Uterus (tissue), 2 donors: ENCODE results near the gene AHR.

Source experiments
- POLR2A ChIP-seq, 2 donors: fragments of 450-650 bp; IDR thresholded peaks; one replicate each; pipeline ENCODE4 v1.6.1; 2016; ENCODE audit warnings: antibody characterized with exemption in 2 of 2, mild to moderate bottlenecking in 1 of 2, moderate library complexity in 1 of 2
- TF ChIP-seq, protein P1 (sequence below), 4 experiments: fragments of 200-600 bp in 2 of 4; fragments of 450-650 bp in 2 of 4; sonication (generic) in 2 of 4; IDR thresholded peaks; one replicate each; pipeline ENCODE4 v1.5.1; 2016 to 2019; ENCODE audit warnings: antibody characterized with exemption in 4 of 4, mild to moderate bottlenecking in 2 of 4, moderate library complexity in 1 of 4

DNA sequence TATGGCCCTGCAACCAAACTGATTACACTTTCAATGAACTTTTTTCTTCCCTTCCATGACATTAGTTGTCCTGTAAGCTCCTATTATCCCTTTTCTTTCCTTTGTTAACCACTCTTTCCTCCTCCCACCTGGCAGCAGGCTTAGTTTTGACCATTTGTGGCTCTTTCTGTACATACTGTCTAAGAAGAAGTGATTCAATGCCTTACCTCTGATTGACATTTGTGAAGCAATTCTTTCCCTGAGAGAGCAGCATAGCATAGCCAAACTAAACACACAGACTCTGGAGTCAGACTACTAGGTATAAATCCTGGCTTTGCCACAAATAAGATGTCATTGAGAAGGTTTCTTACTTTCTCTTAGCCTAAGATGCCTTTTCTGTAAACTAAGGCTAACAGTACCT lies 48.9 kb downstream of the AHR start:
- TF ChIP-seq, protein P1, sequence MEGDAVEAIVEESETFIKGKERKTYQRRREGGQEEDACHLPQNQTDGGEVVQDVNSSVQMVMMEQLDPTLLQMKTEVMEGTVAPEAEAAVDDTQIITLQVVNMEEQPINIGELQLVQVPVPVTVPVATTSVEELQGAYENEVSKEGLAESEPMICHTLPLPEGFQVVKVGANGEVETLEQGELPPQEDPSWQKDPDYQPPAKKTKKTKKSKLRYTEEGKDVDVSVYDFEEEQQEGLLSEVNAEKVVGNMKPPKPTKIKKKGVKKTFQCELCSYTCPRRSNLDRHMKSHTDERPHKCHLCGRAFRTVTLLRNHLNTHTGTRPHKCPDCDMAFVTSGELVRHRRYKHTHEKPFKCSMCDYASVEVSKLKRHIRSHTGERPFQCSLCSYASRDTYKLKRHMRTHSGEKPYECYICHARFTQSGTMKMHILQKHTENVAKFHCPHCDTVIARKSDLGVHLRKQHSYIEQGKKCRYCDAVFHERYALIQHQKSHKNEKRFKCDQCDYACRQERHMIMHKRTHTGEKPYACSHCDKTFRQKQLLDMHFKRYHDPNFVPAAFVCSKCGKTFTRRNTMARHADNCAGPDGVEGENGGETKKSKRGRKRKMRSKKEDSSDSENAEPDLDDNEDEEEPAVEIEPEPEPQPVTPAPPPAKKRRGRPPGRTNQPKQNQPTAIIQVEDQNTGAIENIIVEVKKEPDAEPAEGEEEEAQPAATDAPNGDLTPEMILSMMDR (IDR thresholded peaks at IDR 0.05): no peak
- TF ChIP-seq POLR2A (IDR thresholded peaks at IDR 0.05): no peak
